B cell (primary cell): ENCODE data around the gene COL6A1.

Experiments used
- EZH2 ChIP-seq: IDR thresholded peaks from 2 replicates; pipeline ENCODE4 v1.6.1; 2012; ENCODE audit warnings: borderline replicate concordance, low read depth, mild to moderate bottlenecking, moderate library complexity, low read length; ENCODE audit not compliant: insufficient read depth, poor library complexity, severe bottlenecking
- TF ChIP-seq, protein P1 (sequence below): fragments of 200-600 bp; IDR thresholded peaks from one replicate; pipeline ENCODE4 v1.8.0; 2022; ENCODE audit warnings: antibody characterized with exemption, mild to moderate bottlenecking

DNA sequence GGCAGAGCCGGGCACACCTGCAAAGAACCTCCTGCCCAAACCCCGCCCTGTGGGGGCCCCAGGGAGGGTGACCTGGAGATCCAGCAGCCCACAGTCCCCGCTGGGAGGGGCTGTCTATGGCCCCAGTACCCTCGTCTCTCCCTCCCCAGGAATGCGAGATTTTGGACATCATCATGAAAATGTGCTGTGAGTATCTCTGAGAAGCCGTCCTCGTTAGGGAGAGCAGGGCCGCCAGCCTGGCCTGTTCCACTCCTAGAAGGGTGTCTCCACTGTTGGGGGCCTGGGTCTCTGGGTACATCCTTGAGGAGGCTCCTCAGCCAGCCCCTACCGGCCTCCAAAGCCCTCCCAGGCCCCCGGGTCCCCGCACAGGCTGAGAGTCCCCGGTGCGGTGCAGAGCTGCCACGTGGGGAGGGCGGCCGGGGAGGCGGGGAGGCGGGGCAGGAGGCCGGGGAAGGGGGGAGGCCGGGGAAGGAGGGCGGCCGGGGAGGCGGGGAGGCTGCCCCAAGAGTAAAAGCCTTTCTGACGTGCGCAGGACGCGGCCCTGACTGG lies 18.7 kb downstream of the COL6A1 start:
- TF ChIP-seq, protein P1, sequence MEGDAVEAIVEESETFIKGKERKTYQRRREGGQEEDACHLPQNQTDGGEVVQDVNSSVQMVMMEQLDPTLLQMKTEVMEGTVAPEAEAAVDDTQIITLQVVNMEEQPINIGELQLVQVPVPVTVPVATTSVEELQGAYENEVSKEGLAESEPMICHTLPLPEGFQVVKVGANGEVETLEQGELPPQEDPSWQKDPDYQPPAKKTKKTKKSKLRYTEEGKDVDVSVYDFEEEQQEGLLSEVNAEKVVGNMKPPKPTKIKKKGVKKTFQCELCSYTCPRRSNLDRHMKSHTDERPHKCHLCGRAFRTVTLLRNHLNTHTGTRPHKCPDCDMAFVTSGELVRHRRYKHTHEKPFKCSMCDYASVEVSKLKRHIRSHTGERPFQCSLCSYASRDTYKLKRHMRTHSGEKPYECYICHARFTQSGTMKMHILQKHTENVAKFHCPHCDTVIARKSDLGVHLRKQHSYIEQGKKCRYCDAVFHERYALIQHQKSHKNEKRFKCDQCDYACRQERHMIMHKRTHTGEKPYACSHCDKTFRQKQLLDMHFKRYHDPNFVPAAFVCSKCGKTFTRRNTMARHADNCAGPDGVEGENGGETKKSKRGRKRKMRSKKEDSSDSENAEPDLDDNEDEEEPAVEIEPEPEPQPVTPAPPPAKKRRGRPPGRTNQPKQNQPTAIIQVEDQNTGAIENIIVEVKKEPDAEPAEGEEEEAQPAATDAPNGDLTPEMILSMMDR: no peak
- TF ChIP-seq EZH2: no peak
